Epithelial cell of prostate (primary cell): ENCODE measurements around the gene SRRM4.
"Not testable (repeated sequence)": the region's sequence is repeated elsewhere in the genome, so short reads cannot be mapped to it uniquely, and the experiment has no call there.

Experiments used
- DNase-seq: peaks from one replicate; pipeline ENCODE4 v3.0.0-alpha.2; 2011; ENCODE audit warnings: low read depth, low spot score
- H3K27ac ChIP-seq: fragments of 450-650 bp; 2 replicates; pipeline ENCODE4 v1.5.1; 2017; ENCODE audit warnings: mild to moderate bottlenecking

The SRRM4 gene

DNA sequence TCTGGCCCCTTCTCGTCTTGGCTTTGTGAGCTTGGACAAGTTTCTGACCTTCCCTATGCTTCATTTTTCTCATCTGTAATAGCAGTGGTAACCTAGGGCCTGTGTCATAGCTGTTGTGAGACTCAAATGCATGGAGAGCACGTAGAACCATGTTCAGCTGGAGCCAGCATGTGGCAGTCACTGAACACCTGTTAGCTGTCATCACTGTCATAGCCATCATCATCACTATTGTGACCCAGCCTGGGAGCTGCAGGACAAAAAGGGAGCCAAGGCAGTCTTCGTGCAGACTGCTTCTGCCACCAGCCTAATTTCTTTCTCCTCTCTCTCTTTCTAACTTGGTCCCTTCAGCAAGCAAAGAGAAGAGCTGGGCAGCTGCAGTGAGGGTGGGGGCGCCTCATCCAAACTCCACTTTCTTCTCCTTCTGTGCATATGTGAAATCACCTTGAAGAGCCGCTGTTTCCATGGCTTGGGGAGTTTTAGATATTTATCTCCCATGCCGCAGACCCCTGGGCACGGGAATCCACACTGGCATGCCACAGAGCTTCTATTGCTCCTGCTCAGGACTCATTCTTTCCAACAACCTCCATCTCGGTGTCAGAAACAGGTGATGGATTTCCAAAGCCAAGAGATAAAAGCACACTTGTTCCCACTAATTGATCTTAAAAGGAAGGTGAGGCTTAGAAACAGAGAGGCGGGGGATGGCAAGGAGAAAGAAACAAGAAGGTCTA is 87.0 kb downstream of the SRRM4 start:
- no peak for DNase-seq
- H3K27ac ChIP-seq, result no peak overlapping the region

DNA sequence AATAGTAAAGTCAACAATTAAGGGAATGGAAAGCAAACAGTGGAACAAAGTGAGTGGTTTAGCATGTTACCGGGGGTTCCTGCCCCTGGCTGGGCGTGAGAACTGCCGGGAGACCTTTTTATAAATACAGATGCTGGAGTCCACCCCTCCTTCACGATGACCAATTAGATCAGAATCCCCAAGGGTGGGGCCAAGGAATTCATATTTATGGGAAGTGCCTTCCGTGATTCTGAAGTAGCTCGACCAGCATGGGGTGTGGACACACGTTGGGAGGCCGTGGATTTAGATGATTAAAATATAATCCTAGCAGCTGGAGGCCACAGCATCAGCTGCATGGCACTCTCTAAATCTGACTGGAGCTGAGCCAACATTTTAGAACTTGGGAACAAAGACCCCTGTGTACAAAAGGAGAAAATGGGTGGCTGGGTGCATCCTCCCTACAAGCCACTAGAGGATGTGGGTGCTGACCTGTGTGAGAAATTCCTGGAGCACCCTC is 87.9 kb downstream of the SRRM4 start:
- no peak for DNase-seq
- no peak overlapping the region for H3K27ac ChIP-seq

DNA sequence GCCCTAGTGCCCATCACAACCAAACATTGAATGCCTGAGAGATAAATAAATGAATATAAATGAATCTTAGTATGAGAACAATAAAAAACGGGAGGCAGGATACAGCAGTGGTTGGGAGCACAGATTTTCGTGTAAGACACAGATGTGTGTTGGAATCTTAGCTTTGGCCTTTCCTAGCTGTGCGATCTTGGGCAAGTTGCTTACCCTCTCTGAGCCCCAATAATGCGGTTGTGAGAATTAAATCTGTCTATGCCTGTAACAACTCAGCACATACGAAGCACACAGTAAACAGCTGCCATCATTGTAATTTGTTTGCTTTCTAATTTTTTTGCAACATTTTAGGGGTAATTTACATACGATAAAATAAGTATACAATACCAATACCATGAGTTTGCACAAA is 89.8 kb downstream of the SRRM4 start:
- DNase-seq, result no peak
- H3K27ac ChIP-seq, result no peak overlapping the region

DNA sequence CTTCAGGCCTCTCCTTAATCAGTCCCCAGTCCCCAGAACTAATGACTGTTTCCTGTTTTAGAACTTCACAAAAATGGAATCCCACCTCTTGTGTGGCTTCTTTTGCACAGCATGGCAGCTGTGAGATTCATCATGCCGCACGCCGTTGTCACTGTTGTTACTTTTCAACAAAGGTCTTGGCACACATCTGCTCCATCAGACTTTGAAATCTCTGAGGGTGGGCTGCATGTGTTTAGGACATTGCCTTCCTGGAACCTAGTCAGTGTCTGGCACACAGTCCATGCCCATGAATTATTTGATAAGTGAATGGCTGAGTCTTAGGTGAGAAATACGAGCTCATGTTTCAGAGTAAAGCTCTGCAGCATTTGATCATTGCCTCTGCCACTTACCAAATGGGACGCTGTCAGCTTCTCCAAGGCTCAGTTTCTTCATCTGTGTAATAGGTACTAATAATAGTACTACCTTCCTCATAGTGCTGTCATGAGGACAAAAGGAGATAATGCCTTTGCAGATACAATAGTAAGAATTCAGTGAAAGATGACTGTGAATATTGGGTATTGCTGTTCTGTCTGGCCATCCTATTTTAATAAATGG is 90.4 kb downstream of the SRRM4 start:
- no peak for DNase-seq
- H3K27ac ChIP-seq, result no peak overlapping the region

DNA sequence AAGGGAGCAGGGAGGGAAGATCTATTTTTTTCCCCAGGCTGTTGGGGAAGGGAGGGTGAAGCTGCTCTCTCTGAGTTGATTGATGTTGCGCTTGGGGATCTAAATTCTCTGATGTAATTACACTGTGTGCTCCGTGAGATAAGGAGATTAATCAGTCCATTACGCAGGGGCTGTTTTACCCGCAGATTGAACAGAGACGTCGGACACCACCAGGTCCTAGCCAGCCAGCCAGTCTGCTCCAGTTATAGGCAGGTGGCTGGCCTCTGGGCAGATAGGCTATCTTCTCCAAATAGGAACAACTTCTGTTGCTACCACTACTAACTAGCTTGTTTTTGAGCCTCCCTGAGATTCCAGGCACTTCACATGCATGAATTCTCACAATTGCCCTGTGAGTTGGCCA is 91.1 kb downstream of the SRRM4 start:
- no peak overlapping the region for H3K27ac ChIP-seq
- no peak for DNase-seq

DNA sequence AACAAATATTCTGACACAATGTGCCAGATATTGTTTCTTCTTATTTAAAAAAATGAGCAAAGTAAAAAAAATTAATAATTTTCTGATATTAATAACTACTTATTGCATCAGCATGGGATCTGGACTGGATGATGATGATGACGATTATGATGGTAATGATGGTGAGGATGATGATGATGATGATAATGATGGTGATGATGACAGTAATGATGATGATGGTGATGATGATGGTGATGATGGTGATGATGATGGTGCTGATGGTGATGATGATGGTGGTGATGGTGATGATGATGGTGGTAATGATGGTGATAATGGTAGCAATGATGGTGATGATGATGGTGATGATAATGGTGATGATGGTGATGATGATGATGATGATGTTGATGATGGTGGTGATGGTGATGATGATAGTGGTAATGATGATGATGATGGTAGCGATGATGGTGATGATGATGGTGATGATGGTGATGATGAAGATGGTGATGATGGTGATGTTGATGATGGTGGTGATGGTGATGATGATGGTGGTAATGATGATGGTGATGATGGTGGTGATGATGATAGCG is 94.0 kb downstream of the SRRM4 start:
- DNase-seq, result no peak
- H3K27ac ChIP-seq, result no peak overlapping the region

DNA sequence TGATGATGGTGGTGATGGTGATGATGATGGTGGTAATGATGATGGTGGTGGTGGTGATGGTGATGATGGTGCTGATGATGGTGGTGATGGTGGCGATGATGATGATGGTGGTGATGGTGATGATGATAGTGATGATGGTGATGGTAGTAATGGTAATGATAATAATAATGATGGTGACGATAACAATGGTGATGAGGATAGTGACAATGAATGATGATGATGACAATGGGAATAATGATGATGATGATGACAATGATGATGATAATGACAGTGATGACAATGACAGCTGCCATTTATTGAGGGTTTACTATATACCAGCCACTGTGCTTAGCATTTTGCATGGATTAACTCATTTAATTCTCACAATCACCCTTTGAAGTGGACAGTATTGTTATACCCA is 94.6 kb downstream of the SRRM4 start:
- no peak for DNase-seq
- no peak overlapping the region for H3K27ac ChIP-seq

DNA sequence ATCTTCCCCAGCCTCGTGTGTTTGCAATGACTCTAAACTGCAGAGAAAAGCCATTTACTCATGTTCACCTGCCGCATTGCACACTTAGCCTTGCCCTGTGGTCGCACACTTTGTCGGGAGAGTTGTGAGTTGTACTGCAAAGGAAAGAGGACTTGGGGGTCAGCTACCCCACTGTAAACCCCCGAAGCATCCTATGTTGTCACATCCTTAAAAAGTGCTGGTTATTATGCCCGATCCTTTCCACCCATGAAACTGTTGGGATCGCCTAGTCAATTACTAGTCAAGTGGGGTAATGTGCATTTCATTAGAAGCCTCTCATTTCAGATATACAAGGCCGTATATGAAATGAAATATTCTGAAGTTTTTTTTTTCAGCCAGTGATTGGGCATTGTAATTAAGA is 98.2 kb downstream of the SRRM4 start:
- DNase-seq, result no peak
- no peak overlapping the region for H3K27ac ChIP-seq

DNA sequence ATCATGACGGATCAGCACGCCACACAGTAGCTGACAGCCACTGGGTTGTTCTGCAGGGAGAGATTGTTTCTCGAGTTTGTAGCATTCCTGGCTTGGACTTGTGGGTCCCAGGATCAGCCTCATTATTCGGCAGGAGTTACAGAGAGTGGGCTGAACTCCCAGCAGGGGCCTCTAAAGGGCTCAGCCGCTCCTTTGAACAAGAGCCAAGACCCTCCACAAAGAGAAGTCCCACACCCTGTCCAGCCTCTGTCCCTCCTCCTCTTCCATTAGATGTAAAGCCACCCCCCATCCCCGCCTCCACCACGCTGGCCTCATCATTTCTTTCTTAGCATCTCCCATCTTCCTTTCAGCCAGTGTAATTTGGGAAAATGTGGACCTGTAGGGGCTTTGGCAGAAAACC is 100.7 kb downstream of the SRRM4 start:
- no peak overlapping the region for H3K27ac ChIP-seq
- DNase-seq, result no peak

DNA sequence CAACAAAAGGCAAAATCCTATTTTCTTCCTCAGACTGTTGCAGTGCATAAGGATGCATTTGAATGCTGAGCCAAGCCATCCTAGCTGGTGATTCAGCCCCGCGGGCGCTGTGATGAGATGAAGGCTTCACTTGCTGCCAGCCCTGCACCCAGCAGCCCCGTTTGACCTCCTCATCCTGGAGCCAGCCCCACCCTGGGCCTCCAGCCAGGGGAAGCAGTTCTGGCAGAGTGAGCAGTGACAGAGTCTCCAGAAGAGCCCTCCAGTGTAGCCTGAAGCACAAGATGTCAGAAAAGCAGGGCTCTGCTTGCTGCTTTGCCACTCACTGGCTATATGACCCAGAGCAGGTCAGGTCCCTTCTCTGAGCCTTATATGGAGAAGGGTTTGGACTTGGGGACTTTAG is 101.2 kb downstream of the SRRM4 start:
- no peak for DNase-seq
- H3K27ac ChIP-seq, result no peak overlapping the region

DNA sequence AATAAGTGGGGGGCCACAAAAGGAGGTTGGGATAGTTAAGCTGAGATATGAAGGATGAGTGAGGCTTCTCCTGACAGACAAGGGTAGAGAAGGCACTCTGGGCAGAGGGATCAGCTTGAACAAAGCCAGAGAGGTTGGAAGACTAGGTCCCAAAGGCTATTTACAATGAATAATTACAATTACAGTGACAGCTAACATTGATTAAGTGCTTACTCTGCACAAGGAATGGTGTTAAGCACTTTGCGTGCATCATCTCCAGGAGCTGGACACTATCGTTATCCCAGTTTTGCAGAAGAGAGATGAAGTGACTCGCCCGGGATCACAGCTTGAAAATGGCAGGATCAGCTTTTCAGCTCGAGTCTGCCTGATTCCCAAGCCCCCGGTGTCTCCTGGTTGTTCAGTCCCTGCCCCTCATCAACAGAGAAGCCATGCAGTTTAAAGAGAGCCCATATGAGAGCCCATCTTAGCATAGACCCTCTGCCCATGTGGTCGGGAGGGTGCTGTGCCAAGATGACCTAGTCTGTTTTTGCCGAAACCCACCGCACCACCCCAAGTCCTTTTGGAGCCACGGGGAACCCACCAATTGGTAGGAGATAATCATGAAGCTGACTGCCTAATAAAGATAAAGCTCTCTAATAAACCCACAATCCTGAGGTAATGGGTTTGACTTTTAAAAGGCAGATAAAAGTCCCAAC is 107.5 kb downstream of the SRRM4 start:
- H3K27ac ChIP-seq, result no peak overlapping the region
- DNase-seq, result no peak

DNA sequence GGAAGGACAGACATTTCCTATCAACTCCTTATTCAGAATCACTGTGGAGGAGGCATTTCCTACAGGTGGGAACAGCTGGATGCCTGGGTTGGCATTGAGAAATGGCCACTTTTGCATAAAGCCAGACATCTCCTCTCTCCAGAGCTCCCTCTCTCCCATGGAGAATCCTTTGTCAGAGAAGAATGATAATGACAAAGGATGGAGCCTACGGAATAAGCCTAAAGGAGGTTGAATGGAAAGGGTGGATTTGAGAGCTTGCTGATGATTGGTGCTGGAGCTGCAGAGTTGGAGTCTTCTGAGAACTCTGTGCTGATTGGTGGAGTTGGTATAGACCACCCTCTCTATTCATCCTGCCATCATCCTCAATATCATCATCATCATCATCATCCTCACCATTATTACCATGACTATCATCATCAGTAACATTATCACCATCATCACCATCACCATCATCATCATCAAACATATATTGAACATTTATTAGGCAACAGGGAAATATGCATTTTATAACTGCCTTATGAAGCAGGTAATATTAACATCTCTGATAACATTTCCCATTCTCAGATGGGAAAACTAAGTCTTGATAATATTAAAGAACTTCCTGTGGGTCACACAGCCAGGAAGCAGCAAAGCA is 108.2 kb downstream of the SRRM4 start:
- no peak for DNase-seq
- H3K27ac ChIP-seq, result no peak overlapping the region

DNA sequence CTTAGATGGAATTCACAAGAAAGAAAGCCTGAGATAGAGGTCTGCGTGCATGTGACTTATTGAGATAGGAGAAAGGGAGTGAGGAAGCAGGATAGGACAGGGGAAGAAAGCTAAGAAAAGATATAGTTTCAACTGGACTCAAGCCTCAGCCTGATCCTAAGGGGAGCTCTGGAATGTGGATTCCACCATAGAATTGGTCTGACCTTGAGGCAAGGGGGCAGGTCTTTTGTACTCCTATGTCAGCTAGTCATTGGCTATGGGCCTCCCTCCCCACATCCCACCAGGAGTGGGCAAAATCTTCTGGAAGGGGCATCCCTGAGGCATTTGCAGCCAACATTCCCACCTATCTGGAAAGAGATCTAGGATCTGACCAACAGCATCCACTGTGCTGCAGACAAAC is 108.9 kb downstream of the SRRM4 start:
- DNase-seq, result no peak
- H3K27ac ChIP-seq, result no peak overlapping the region

DNA sequence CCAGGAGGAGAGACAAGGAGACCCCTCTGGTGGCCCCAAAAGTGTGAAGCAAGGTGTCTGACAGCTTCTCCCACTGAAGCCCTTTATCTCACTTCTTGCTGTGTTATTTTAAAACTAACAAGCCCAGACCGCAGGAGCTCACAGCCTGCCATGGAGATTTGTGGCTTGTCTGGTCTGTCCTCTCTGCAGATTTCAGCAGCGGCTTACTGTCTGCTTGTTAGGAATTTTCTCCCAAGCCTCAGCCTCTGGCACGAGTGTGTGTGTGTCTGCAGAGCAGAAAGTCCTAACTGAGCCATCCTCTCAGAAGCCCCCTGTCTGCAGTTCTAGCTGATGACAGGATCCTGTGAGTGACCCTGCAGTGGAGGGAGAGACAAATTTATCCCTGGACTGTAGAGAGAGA is 109.5 kb downstream of the SRRM4 start:
- H3K27ac ChIP-seq, result no peak overlapping the region
- no peak for DNase-seq

DNA sequence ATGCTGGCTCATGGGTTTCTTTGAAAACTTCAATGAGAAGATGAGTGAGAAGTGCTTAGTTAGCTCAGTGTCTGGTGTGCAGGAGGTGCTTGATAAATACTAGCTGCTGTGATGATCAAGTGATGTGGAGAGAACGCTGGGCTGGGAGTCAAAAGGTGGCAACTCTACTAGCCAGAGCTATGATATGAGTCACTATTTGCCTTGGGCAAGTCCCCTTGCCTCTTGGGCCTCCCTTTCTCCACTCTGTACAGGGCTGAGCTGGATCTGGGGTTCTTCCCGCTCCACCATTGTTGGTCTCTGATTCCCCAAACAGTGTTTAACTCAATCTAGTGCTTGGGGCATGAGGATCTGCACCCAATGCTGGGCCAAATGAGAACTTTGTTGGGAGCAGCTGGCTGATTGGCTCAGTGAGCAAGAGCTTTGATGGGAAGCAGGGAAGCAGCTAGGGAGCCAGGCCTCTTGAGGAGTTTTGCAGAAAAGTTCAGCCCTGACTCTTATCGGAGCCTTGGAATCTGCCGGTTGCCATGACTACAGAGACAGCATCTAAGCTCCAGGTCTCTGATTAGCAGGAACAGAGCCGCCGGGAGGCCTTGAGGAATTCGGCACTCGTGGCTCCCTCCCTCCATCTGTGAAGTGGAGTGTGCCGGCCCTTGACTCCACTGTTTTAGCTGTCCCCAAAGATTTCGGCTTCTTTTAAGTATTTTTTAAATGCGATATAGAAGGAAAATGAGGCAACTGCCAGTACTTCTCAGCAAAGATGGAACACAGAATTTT is 115.3 kb downstream of the SRRM4 start:
- H3K27ac ChIP-seq, result no peak overlapping the region
- DNase-seq, result no peak

DNA sequence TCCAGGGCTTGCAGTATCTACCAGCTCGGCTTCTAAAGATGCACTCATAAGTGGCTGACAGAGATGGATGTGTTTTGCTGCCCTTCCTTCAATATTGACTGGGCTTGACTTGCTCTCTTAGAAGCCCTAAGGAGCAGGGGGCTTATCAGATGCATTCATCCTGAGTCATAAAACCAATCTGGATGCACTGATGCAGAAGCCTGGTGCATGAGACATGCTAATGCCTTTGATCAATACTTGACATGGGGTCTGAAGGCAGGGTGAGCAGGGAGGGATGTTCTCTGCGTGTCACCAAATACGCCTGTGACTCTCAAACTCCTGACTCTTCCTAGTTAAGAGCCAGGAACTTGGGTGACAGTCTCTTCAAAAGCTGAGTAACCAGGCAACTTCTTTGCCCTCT is 119.6 kb downstream of the SRRM4 start:
- no peak overlapping the region for H3K27ac ChIP-seq
- no peak for DNase-seq

DNA sequence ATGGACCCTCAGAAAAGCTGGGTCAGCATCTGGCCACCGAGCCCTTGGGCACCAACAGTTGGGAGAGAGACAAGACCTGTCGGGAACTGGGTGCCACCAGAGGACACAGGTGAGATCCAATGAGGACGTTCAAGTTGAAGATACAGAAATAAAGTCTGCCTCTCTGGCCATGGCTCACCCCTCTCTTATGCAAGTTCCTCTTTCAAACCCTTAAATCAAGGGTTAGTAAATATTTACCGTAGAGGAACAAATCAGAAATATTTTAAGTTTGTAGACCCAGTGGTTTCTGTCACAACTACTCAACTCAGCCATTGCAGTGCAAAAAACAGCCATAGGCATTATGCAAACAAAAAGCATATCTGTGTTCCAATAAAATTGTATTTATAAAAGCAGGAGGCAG is 120.9 kb downstream of the SRRM4 start:
- no peak overlapping the region for H3K27ac ChIP-seq
- no peak for DNase-seq

DNA sequence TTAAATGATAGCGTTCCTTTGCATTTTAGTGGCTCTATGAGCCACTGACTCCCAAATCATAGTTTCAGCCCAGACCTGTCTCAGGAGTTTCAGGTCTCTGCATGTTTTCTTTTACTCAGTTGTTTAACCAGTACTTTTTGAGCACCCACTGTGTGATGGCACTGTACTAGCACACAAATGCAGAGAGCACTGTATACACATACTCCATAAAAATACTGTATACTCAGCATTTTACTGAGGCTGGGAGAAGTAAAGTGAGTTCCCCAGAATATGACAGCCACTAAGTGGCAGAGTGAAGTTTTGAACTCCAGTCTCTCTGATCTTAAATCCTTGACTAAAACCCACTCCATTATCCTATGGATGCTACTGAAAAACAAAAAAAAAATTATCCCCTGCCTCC is 121.4 kb downstream of the SRRM4 start:
- DNase-seq, result no peak
- H3K27ac ChIP-seq, result no peak overlapping the region

DNA sequence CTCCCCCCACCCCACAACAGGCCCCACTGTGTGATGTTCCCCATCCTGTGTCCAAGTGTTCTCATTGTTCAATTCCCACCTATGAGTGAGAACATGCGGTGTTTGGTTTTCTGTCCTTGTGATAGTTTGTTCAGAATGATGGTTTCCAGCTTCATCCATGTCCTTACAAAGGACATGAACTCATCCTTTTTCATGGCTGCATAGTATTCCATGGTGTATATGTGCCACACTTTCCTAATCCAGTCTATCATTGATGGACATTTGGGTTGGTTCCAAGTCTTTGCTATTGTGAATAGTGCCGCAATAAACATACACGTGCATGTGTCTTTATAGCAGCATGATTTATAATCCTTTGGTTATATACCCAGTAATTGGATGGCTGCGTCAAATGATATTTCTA is 123.6 kb downstream of the SRRM4 start:
- DNase-seq, result not testable (repeated sequence)

DNA sequence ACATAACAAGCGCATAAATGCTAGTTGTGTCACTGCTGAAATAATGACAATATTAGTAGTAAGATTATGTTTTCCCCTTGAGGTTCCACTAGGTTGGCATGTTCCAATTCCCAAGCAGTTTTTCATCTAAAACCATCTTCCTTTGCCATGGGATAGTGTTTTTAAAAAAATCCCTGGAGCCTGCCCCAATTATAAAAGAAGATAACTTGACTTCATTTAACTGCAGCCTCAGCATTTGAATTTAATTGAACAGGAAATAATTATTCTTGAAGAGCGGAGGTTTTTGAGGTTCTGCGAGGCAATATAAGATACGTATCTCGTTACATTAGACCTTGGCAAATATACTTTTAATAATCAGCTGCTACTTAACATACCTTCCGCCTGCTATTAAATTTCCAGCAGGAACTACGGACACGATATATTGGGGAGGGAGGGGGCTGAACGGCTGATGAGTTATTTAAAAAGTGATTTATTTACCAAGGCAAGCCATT is 132.2 kb downstream of the SRRM4 start:
- no peak for DNase-seq
- no peak overlapping the region for H3K27ac ChIP-seq

More for the DNA sequence above, 123.6 kb downstream of the SRRM4 start:
- not testable (repeated sequence) for H3K27ac ChIP-seq
